Lung (tissue), 12 donors: ENCODE measurements around the gene HIVEP1. TPM values are rescaled to one million over a fixed set of nuclear protein-coding genes. Genes with fewer than 3 reads are reported as not detected.

Source experiments
- ATAC-seq: fragments of 200-7000 bp; cut with Tn5 transposase; one replicate; pipeline ENCODE4 v1.9.1; 2020; ENCODE audit warnings: moderate number of reproducible peaks; ENCODE audit not compliant: insufficient read depth, low FRiP score
- DNase-seq, 3 donors: peaks; one replicate each; pipeline ENCODE4 v3.0.0-alpha.2; 2013 to 2017
- H3K27ac ChIP-seq, 2 donors: one replicate each; pipeline ENCODE4 v1.5.1; 2013; ENCODE audit warnings: mild to moderate bottlenecking in 2 of 2, moderate library complexity in 2 of 2, control low read depth in 1 of 2, inconsistent platforms in 1 of 2, low read depth in 1 of 2, low read length in 1 of 2
- H3K27me3 ChIP-seq, 3 donors: one replicate each; pipeline ENCODE4 v1.5.1; 2013; ENCODE audit warnings: low read length in 2 of 3; ENCODE audit not compliant: control insufficient read depth in 3 of 3, insufficient read depth in 3 of 3
- H3K36me3 ChIP-seq, 4 donors: one replicate each; pipeline ENCODE4 v1.5.1; 2013; ENCODE audit warnings: low read length in 4 of 4, mild to moderate bottlenecking in 1 of 4, moderate library complexity in 1 of 4; ENCODE audit not compliant: control insufficient read depth in 4 of 4, insufficient read depth in 4 of 4
- H3K4me1 ChIP-seq, 5 donors: one replicate each; pipeline ENCODE4 v1.5.1; 2013; ENCODE audit warnings: low read length in 5 of 5, mild to moderate bottlenecking in 2 of 5, moderate library complexity in 1 of 5; ENCODE audit not compliant: control insufficient read depth in 5 of 5, insufficient read depth in 5 of 5
- H3K4me3 ChIP-seq: one replicate; pipeline ENCODE4 v1.5.1; 2013; ENCODE audit warnings: mild to moderate bottlenecking, control low read depth, moderate library complexity
- H3K9ac ChIP-seq, 2 donors: one replicate each; pipeline ENCODE4 v1.5.1; 2013; ENCODE audit warnings: low read length in 2 of 2, control low read depth in 1 of 2; ENCODE audit not compliant: insufficient read depth in 1 of 2
- H3K9me3 ChIP-seq, 4 donors: one replicate each; pipeline ENCODE4 v1.5.1; 2013; ENCODE audit warnings: low read length in 3 of 4, mild to moderate bottlenecking in 1 of 4, moderate library complexity in 1 of 4; ENCODE audit not compliant: control insufficient read depth in 4 of 4, insufficient read depth in 3 of 4
- CTCF ChIP-seq: IDR thresholded peaks from 2 replicates; pipeline ENCODE4 v1.5.1; 2012; ENCODE audit warnings: mild to moderate bottlenecking; ENCODE audit errors: control extremely low read depth, extremely low read depth
- WGBS, 2 donors: extraction: QIAGEN DNeasy Blood & Tissue Kit; methylation state at CpG; one replicate each; pipeline ENCODE4 v1.1.7; 2013; 5-methylcytosine and 5-hydroxymethylcytosine counted together
- polyA plus RNA-seq, 2 donors: library from polyadenylated mRNA; stranded (reverse); fragments of 200-250 nt; gene quantifications; one replicate each; pipeline ENCODE4 v1.2.1, GENCODE V29; 2013
- total RNA-seq, 2 donors: library from RNA; depleted of rRNA in 1 of 2; stranded (reverse); fragments of >200 nt in 1 of 2; gene quantifications; one replicate each; pipeline ENCODE4 v1.2.1, GENCODE V29; 2014 to 2021
- donor health status: control.
- donor health status: control.
- donor health status: Bipolar disorder and iron deficiency.
- donor health status: healthy.
- donor health status: DM: yes; HTN: yes; CAD: no.

Gene HIVEP1
- total and polyA plus RNA-seq, 4 donors: 3.1 to 49.6 (median 20.5) TPM

DNA sequence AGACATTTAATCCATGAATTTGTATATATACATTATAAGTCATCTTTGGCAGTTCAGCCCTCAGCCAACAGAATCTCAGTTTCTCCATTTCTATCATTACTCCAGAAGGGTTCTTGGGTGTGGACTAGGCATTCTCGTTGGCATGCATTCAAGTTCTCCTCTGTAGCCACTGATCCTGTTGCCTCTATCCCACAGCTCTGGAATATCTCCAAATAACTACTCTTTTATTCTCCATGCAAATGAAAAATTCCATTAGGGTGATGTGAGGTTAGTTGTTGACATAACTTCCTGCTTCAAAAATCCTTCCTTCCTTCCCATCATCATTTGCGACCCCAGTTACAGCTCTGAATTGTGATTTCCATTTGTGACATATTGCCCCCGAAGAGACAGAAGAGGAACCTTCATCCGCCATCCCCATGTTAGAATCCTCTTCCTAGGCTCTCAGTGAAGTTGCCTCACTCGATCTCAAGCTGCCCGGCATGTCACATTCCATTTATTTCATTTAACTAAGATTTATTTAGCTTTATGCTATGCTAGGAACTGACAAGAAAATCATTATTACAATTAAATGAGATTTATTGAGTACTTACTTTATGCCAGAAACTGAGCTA, 184.3 kb downstream of the HIVEP1 start:
- WGBS, 2 donors: 69 to 75% methylated on average over 6 of the region's 6 CpGs
- no peak for TF ChIP-seq CTCF

GRCh38 chr6:12198851-12199250, 186.7 kb downstream of the HIVEP1 start:
- Histone ChIP-seq H3K27ac (no peak overlapping the region), H3K36me3 (no peaks in the 10 kb centered on the region), H3K4me3 (no peak overlapping the region), H3K27me3 (no peaks in the 10 kb centered on the region), H3K9ac (no peak overlapping the region), H3K9me3 (no peaks in the 10 kb centered on the region), H3K4me1 (peaks cover 0 to 3% (median 0%) of the 10 kb centered on the region in 5 donors)
- no peak for TF ChIP-seq CTCF
- 98 to 100% methylated on average over 3 of the region's 3 CpGs for WGBS, 2 donors
- DNase-seq: no peak
- ATAC-seq: no peak

More for the DNA sequence above, 184.3 kb downstream of the HIVEP1 start:
- Histone ChIP-seq H3K4me3 (no peak overlapping the region), H3K4me1 (no peaks in the 10 kb centered on the region), H3K27me3 (no peaks in the 10 kb centered on the region), H3K9ac (no peak overlapping the region), H3K9me3 (no peaks in the 10 kb centered on the region), H3K27ac (no peak overlapping the region), H3K36me3 (no peaks in the 10 kb centered on the region)
- DNase-seq: peak in 1 of 3 donors; percentile 10
- no peak for ATAC-seq

DNA sequence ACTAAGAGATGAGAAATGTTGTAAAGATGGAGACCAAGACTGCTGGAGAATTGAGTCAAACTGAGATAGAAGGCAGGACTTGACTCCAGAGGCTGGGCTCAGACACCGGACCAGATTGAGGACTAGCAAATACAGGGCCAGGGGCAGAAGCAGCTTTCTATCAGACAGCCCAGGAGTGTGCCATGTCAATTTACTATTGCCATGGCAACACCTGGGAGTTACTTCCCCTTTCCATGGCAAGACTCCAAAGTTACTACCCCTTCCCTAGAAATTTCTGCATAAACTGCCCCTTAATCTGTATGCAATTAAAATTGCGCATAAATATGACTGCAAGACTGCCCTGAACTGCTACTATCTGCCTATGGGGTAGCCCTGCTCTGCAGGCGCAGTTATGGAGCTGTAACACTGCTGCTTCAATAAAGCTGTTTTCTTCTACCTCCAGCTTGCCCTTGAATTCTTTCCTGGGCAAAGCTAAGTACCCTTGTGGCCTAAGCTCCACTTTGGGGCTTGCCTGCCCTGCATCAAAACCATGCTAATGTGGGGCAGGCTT, 188.0 kb downstream of the HIVEP1 start:
- WGBS, 2 donors: 94 to 97% methylated on average over 3 of the region's 3 CpGs

More for the DNA sequence above, 188.0 kb downstream of the HIVEP1 start:
- Histone ChIP-seq H3K9ac (no peak overlapping the region), H3K27me3 (no peaks in the 10 kb centered on the region), H3K4me1 (peaks cover 0 to 3% (median 0%) of the 10 kb centered on the region in 5 donors), H3K27ac (no peak overlapping the region), H3K4me3 (no peak overlapping the region), H3K36me3 (no peaks in the 10 kb centered on the region), H3K9me3 (no peaks in the 10 kb centered on the region)
- ATAC-seq (no peak), DNase-seq (no peak)
- TF ChIP-seq CTCF: no peak
